ENCODE measurements around the gene LAMB3.
A peak's percentile ranks its signal among the peaks of the same experiment; 100 is the strongest.

DNA sequence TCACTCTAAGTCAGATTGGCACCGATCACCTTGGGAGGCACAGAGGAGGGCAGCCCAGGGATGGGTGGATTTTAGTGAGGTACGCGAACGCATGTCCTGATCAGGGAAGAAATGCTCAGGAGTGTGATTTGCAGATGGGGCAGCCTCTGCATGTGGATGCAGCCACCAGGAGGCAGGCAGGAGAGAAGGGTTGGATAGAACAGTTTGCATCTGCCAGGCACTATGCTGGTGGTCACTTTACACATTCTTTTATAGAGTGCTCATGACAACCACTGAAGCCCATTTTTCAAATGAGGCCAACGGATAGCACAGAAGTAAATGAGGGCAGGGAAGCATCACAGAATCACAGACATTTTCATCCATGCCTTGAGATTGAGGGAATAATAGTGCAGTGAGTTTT, 5.7 kb downstream of the LAMB3 start:
- TF ChIP-seq, protein P1, sequence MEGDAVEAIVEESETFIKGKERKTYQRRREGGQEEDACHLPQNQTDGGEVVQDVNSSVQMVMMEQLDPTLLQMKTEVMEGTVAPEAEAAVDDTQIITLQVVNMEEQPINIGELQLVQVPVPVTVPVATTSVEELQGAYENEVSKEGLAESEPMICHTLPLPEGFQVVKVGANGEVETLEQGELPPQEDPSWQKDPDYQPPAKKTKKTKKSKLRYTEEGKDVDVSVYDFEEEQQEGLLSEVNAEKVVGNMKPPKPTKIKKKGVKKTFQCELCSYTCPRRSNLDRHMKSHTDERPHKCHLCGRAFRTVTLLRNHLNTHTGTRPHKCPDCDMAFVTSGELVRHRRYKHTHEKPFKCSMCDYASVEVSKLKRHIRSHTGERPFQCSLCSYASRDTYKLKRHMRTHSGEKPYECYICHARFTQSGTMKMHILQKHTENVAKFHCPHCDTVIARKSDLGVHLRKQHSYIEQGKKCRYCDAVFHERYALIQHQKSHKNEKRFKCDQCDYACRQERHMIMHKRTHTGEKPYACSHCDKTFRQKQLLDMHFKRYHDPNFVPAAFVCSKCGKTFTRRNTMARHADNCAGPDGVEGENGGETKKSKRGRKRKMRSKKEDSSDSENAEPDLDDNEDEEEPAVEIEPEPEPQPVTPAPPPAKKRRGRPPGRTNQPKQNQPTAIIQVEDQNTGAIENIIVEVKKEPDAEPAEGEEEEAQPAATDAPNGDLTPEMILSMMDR (IDR thresholded peaks at IDR 0.05), result 0 out of 2 replicates have a peak, but pooled peaks have one; percentile 11
- no peak for TF ChIP-seq ZFX (IDR thresholded peaks at IDR 0.05; ENCODE audit: borderline replicate concordance)

All from 22Rv1 (cell line).